NCI-H2081 treated with DMSO at 0.1 percent for 48 hours (cell line): ENCODE data around the gene RORB.

Experiments
- DNase-seq: peaks from one replicate; lab custom pipeline; 2025; lab: John Stamatoyannopoulos, UW

RORB gene

DNA sequence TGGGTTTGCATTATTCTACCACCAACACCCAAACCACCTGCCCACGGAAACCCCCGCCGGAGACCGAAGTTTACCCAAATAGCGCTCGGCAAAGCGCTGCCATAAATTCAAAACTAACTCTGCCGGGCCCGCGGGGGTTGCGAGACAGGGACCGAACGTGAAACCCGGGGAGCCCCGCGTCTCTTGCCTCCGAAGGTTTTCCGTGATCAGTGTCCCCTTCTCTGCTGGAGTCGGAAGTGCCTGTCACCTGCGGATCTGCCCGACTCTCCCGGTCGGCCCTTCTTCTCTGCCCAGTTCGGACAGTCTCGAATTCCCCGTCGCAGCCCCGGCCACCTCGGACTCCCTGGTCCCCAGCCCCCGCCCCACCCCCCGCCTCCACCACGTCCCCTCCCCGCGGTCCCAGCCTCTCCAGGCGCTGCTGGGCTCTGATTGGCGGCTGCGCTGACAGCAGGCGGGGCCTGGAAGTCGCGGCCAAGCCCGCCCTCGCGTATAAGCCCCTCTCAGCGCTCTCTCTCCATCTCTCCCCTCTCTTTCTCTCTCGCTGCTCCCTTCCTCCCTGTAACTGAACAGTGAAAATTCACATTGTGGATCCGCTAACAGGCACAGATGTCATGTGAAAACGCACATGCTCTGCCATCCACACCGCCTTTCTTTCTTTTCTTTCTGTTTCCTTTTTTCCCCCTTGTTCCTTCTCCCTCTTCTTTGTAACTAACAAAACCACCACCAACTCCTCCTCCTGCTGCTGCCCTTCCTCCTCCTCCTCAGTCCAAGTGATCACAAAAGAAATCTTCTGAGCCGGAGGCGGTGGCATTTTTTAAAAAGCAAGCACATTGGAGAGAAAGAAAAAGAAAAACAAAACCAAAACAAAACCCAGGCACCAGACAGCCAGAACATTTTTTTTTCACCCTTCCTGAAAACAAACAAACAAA is at the start of gene RORB:
RORB (plus strand) TSS at position 517 of the 929 bp plus-strand sequence. CDS start 642 bp downstream, outside the sequence.
- DNase-seq: no peak

GRCh38 chr9:74447451-74448193 is 49.5 kb upstream of the RORB start:
- no peak for DNase-seq

DNA sequence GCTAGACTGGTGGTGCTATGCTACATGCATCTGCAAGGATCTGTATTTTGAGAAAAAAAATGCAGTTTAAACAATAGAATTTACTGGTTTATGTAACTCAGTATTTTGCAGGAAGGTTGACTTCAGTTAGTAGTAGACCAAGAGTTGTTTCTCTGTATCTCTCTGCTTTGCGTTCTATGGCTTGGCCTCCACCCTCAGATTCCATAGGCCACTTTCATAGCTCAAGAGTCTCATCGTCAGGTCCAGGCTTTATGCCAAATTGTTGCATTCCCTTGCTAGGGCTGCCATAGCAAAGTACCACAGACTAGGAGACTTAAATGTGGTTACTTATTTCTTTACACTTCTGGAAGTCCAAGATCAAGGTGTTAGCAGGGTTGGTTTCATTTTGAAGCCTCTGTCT is 48.1 kb upstream of the RORB start:
- no peak for DNase-seq

DNA sequence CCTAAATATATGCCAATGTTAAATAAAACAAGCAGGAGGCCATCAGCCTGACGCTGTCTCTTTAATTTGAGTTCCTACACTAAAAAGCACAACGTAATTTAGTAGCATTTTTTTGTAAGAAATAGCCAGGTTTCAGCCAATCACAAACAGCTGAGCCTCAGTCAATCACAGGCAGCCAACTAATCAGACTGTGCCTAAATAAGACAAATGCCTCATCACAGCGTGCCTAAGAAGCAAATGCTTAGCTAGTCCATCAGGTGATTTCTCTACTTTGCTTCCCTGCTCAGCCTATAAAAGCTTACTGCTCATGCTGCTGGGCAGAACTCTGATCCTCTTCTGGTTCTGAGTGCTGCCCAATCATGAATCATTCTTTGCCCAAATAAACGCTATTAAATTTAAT is 38.3 kb upstream of the RORB start:
- DNase-seq: no peak

GRCh38 chr9:74463825-74464224 is 33.3 kb upstream of the RORB start:
- no peak for DNase-seq

- DNase-seq: no peak
These were observed 18.5 kb upstream of the RORB start for GRCh38 chr9:74478606-74479005.

GRCh38 chr9:74479711-74480110 is 17.4 kb upstream of the RORB start:
- no peak for DNase-seq

DNA sequence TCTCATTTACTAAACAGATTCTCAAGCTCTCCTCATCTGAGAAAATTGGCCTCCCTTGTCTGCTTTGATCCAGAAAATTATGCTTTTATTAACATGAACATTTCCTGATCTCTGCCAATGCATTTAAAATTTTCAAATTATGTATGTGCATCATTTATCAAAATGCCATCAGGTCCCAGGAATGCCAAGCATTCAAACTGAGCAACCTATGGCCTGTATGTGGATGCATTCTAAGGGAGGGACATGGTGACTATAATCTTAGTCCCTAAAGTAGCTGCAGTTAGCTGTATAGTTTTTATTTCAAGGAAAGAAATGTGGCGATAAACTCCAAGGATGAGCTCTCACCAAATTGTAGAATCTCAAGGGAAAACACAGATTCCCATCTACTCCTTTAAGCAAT is 9.7 kb upstream of the RORB start:
- DNase-seq: no peak

GRCh38 chr9:74493512-74493911 is 3.6 kb upstream of the RORB start:
- DNase-seq: no peak

DNA sequence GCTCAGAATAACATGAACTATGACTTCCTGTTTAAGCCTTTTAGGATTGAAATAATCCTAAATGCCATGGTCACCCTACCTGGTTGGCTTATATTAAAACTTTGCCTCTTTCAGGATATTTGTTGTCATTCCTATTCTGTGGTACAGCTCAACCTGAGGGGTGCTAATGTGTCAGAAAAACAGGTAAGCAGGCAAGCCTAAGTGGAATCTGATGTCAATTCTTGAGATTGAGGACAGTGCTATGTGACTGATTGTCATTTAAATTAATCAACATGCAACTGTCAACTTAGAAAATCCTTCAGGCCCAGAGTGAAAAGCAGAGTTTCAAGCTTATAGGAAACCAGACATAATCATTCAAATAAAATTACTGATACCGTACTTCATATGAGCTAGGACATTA is 2.6 kb upstream of the RORB start:
- no peak for DNase-seq

DNA sequence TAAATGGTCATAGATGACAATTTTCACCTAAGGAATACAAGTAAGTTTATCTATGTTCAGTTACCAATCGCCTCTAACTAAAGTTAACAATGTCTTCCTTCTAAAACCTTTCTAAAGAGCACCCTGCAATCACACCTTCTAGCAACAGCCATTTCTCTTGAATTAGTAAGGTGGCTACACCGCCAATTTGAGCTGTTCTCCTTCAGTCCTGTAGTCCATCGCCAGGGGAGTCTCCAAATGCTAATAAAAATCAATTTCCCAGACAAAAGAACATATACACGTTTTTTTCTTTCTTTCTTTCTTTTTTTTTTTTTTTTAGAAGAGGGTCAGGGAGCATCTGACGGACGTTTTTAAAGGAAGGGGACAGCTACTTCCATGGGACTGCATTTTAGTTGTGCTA is 729 bp upstream of the RORB start:
- DNase-seq: no peak

DNA sequence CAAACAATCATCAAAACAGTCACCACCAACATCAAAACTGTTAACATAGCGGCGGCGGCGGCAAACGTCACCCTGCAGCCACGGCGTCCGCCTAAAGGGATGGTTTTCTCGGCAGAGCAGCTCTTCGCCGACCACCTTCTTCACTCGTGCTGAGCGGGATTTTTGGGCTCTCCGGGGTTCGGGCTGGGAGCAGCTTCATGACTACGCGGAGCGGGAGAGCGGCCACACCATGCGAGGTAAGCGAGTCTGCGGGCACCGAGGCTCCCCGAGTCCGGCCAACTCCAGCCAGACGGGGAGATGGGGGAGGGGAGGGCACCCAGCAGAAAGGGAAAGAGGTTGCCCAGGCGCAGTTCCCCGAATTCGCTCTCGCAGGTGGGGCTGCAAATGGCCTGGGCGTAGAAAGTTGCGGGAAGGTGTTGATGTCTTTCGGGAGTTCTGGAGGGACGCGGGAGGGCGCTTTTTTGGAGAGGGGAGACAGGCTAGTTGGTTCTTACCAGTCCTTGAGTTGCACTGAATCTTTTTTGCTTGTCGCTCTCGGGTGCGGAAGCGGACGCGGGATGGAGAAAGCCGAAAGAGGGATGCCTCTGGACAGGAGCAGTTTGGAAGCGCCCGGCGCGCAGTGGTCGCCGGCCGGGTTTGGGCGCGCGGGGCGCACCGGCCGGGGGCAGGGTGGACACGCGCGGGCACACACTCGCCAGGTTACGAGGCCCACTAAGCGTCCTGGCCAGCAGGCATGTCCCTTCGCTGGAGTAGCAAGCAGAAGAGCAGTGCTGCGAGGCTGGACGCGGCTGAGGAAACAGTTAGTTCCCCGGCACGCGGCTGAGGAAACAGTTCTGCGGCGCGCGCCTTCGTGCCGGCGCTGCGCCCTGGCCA is 849 bp downstream of the RORB start:
- no peak for DNase-seq

DNA sequence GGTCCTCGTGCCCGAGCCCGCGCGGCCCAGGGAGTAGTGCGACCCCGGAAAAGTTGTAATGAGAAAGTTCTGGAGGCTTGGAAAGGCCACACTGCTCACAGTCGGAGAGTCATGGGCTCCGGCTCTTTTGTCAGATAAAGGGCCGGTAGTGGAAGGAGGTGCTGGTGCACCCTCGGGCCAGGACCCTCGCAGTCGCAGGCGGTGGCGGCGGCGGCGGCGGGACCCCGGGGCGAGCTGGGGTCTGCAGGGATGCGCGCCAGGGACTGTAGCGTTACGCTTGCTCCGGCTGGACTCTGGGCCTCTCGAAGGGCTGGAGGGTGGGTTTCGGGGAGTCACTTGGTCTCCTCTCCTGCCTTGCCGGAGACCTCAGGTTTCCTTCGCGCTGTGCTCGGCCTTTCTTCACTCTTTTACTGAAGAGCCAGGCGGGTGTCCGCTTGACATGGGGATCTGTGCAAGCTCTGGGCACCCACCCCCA is 1.5 kb downstream of the RORB start:
- DNase-seq: no peak

- DNase-seq: no peak
These were observed 2.0 kb downstream of the RORB start for GRCh38 chr9:74499111-74499601.

DNA sequence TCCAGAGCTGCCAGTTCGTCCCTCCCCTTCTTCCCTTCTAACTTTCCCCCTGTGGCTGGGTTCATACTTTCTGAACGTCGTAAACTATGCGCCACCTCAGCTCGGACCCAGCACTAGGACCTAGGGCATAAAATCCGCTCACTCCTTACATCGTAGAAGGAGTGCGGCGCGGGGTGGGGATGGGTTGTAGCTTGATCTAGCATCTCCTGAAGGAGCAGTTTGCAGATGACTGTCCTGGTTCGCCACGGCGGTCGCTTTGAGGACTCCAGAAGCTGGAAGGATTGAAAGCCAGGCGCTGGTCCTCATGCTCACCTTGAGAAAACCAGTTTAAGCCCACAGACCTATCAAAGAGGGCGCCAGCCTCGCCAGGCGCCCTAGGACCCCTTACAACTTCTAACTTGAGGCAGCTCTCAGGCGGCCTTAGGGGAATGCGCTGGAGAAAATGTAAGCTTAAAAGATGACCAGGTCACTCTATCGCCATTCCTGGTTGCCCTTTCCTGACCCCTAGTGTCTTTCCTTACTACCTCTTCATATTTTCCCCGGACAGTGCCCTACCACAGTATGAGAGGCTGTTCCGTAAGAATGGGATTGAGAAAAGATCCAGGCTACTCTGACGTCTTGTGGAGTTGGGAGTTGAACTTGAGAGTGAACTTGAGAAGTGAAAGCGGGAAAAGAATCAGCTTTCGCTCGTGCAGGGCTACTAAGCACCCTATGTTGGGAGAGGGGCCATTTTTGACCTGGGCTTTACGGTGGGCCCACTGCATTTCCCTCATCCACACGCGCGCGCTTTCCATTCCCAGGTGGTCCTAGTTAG is 2.8 kb downstream of the RORB start:
- no peak for DNase-seq

DNA sequence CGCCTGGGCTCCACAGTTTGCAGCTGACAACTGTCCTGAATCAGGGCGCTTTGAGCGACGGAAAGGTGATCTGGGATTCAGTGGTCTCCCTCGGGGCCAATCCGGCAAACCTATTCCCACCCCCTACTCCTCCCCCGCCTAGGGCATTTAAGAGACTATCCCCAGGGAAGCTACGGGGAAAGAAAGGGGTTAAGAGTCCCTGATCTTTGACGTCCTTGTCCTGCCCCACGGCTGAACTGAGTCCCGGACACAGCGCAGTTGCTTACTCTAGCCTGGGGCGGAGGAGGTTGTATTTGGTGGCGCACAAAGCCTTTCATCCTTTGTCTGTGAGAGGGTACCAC is 3.4 kb downstream of the RORB start:
- no peak for DNase-seq

DNA sequence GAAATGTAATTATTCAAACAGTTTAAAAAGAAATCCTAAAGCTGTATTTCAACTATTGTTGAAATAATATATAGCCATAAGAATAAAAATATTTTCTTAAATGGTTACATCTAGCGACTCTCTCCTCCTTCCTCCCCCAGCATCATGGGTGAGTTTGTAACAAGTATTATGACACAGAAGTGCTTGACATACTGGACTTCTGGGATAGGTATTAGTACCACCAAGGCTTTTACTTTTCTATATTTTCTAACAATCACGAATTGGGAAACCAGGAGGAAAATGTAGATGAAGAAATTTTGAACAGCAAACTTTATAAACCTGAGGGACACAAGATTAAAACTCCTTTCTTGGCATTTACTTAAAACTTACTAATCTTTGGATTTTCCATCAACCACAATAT is 4.4 kb downstream of the RORB start:
- DNase-seq: no peak

GRCh38 chr9:74503219-74503618 is 6.1 kb downstream of the RORB start:
- DNase-seq: no peak

GRCh38 chr9:74503666-74504065 is 6.5 kb downstream of the RORB start:
- no peak for DNase-seq

GRCh38 chr9:74511333-74511732 is 14.2 kb downstream of the RORB start:
- no peak for DNase-seq

DNA sequence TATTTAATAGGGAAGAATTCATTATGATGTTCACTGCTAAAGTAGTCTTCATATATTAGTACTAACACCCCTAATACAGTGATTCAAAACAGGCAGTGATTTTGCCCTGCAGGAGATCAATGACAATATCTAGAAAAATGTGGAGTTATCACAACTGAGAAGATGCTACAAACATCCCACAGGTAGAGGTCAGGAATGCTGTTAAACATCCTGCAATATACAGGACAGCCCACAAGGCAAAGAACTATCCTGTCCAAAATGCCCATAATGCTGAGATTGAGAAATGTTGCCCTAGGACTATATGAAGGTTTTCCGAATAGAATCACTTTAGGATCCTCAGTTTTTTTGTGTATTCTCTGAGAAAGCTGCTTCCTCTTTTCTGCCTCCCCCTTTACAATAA is 15.3 kb downstream of the RORB start:
- no peak for DNase-seq
